Lower leg skin (tissue), 4 donors: ENCODE measurements around the gene WDR20. TPM values are rescaled to one million over a fixed set of nuclear protein-coding genes. Genes with fewer than 3 reads are reported as not detected.

Source experiments
- DNase-seq, 2 donors: peaks; one replicate each; pipeline ENCODE4 v3.0.0-alpha.2; 2019; ENCODE audit warnings: low spot score in 2 of 2
- H3K4me3 ChIP-seq: fragments of 200-600 bp; sonication (generic); 2 replicates; pipeline ENCODE4 v1.5.1; 2017; ENCODE audit warnings: mild to moderate bottlenecking, low read depth; ENCODE audit not compliant: poor library complexity, severe bottlenecking
- POLR2A ChIP-seq, 2 donors: fragments of 450-650 bp; IDR thresholded peaks; one replicate each; pipeline ENCODE4 v1.6.1; 2016 to 2017; ENCODE audit warnings: antibody characterized with exemption in 2 of 2, mild to moderate bottlenecking in 1 of 2, moderate library complexity in 1 of 2
- WGBS, 2 donors: methylation state at CpG; one replicate each; pipeline ENCODE4 v1.1.5; 2018; 5-methylcytosine and 5-hydroxymethylcytosine counted together
- intact Hi-C: fragments of 100-400 bp; cut with DNase I; formaldehyde crosslinking; loops from one replicate; pipeline ENCODE4 v1.15.0; 2023; ENCODE audit warnings: low total_unique reads
- total RNA-seq, 4 donors: library from RNA; depleted of rRNA; stranded (reverse); fragments of >200 nt; gene quantifications; one replicate each; pipeline ENCODE4 v1.1.0, GENCODE V29; 2016
- TF ChIP-seq, protein P1 (sequence below), 3 donors: fragments of 450-650 bp; IDR thresholded peaks; one replicate each; pipeline ENCODE4 v1.5.1; 2016; ENCODE audit warnings: antibody characterized with exemption in 3 of 3, mild to moderate bottlenecking in 3 of 3, moderate library complexity in 2 of 3

WDR20 gene
- total RNA-seq, 4 donors from 2014 or later = 33.7 to 50.8 (median 41.3) TPM

GRCh38 chr14:102111101-102111500 lies 28.6 kb upstream of the WDR20 start:
- H3K4me3 ChIP-seq = no peak overlapping the region
- no peak for DNase-seq
- intact Hi-C loops = no loop called here
- 92 to 94% methylated on average over 3 of the region's 3 CpGs for WGBS, 2 donors
- TF ChIP-seq, protein P1, sequence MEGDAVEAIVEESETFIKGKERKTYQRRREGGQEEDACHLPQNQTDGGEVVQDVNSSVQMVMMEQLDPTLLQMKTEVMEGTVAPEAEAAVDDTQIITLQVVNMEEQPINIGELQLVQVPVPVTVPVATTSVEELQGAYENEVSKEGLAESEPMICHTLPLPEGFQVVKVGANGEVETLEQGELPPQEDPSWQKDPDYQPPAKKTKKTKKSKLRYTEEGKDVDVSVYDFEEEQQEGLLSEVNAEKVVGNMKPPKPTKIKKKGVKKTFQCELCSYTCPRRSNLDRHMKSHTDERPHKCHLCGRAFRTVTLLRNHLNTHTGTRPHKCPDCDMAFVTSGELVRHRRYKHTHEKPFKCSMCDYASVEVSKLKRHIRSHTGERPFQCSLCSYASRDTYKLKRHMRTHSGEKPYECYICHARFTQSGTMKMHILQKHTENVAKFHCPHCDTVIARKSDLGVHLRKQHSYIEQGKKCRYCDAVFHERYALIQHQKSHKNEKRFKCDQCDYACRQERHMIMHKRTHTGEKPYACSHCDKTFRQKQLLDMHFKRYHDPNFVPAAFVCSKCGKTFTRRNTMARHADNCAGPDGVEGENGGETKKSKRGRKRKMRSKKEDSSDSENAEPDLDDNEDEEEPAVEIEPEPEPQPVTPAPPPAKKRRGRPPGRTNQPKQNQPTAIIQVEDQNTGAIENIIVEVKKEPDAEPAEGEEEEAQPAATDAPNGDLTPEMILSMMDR (IDR thresholded peaks at IDR 0.05) = no peak
- TF ChIP-seq POLR2A (IDR thresholded peaks at IDR 0.05) = no peak

DNA sequence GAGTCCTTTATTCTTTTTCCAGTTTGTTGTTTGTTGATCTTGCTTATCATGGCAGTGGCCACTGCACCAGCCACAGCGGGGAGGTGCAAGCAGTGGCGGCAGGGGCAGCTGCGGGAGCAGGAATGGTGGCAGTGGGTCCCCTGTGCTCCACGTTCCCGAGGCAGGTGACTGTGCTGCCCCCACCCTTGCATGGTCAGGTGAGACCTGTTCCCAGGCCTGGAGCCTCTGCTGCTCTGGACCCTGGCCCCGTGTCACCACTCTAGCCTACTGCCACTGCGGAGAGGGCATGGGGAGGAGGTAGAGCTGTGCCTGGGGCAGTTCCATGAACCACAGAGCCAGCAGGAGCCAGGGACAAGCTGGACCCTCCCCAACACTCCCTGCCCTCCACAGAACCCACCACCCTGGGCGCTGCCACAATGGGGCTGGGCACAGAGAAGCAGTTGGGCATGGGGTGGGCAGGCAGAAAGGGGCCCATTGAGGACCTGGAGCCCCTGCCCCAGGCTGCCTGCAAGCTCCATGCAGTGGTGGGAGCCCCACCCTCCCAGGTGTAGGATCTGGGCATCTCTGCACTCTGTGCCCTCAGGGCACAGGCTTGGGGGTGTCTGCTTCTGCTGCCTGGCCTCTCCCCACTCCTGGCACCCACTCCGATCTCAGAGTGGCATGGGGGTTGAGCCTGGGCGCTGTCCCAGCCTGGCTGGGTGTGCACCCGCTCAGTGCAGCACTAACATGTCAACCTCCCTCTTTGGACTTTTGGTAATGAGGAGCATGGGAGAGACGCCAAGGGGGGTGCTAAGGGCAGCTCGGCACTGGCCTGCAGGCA lies 23.1 kb upstream of the WDR20 start:
- 95 to 96% methylated on average over 11 to 13 of the region's 13 CpGs for WGBS, 2 donors
- no peak for DNase-seq
- H3K4me3 ChIP-seq = no peak overlapping the region
- intact Hi-C loops = no loop called here
- TF ChIP-seq POLR2A (IDR thresholded peaks at IDR 0.05) = no peak
- TF ChIP-seq, protein P1 (IDR thresholded peaks at IDR 0.05) = no peak

DNA sequence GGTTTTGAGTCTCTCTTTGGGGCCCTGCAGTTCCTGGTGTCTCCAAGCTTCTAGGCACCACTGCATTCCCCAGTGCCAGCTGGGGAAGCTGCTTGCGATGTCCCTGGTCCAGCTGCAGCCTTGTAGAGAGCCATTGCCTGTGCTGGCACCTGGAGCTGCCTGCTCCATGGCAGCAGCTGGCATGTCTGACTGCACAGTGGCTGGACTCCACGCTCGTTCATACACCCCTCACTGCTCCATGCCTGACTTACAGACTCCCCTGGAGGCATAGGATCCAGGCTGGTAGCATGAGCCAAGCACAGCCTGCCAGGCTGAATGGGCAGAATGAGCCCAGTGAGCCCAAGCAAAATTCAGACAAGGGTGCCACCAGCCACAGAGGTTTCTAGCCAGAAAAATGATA lies 21.8 kb upstream of the WDR20 start:
- intact Hi-C loops = no loop called here
- no peak for TF ChIP-seq POLR2A (IDR thresholded peaks at IDR 0.05)
- no peak for DNase-seq
- H3K4me3 ChIP-seq = no peak overlapping the region
- WGBS, 2 donors = 100% methylated on average over 3 of the region's 3 CpGs; no CpG with 5 or more reads in 1 of the 2 donors

DNA sequence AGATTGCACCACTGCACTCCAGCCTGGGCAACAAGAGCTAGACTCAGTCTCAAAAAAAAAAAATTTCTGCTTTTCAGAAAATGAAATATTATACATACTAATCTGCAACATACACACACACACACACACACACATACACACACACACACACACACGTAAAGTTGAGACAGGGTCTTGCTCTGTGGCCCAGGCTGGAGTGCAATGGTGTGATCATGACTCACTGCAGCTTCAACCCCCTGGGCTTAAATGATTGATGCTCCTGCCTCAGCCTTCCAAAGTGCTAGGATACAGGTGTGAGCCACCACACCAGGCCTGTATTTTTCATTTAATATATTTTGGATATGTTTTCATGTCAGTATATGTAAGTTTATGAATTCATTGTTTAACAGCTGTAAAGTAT lies 18.8 kb upstream of the WDR20 start:
- no peak for TF ChIP-seq POLR2A (IDR thresholded peaks at IDR 0.05)
- TF ChIP-seq, protein P1 (IDR thresholded peaks at IDR 0.05) = no peak
- H3K4me3 ChIP-seq = no peak overlapping the region
- intact Hi-C loops = no loop called here
- WGBS, 2 donors = 68 to 86% methylated on average over 1 of the region's 1 CpG
- DNase-seq = no peak

DNA sequence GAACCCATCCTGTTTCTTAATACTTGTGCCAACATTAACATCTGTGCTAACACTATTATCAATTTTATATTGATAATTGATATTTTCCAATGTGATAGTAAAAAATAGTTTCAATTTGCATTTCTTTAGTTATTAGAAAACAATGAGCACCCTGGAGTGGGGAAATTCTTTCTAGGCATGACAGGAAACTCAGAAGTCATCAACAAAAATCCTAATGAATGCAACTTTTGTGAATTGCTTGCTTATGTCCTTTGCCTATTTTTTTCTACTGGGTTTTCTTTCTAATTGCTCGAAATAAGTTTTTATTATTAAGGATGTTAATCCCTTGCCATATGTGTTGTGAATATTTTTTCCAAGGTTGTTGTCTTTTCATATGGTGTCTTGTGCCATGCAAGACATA lies 18.1 kb upstream of the WDR20 start:
- intact Hi-C loops = no loop called here
- no peak overlapping the region for H3K4me3 ChIP-seq
- DNase-seq = no peak
- TF ChIP-seq, protein P1 (IDR thresholded peaks at IDR 0.05) = no peak
- TF ChIP-seq POLR2A (IDR thresholded peaks at IDR 0.05) = no peak
- 78 to 80% methylated on average over 1 of the region's 1 CpG for WGBS, 2 donors

GRCh38 chr14:102124419-102124818 lies 15.3 kb upstream of the WDR20 start:
- DNase-seq = no peak
- TF ChIP-seq POLR2A (IDR thresholded peaks at IDR 0.05) = no peak
- TF ChIP-seq, protein P1 (IDR thresholded peaks at IDR 0.05) = no peak
- no peak overlapping the region for H3K4me3 ChIP-seq
- intact Hi-C loops = no loop called here
